ENCODE results near the gene CDHR1.
A peak's percentile ranks its signal among the peaks of the same experiment; 100 is the strongest.
"Not testable (repeated sequence)": the region's sequence is repeated elsewhere in the genome, so short reads cannot be mapped to it uniquely, and the experiment has no call there.

The CDHR1 gene

GRCh38 chr10:84175436-84175835, 18.9 kb upstream of the CDHR1 start:
- DNase-seq = no peak

- no peak for DNase-seq
These were observed 18.0 kb upstream of the CDHR1 start for GRCh38 chr10:84176351-84176750.

GRCh38 chr10:84176836-84177474, 17.4 kb upstream of the CDHR1 start:
- no peak for DNase-seq

GRCh38 chr10:84177541-84178141, 16.7 kb upstream of the CDHR1 start:
- no peak for DNase-seq

GRCh38 chr10:84178160-84178609, 16.2 kb upstream of the CDHR1 start:
- DNase-seq = no peak

GRCh38 chr10:84179059-84179710, 15.2 kb upstream of the CDHR1 start:
- DNase-seq = peak; percentile 55

- DNase-seq = not testable (repeated sequence)
These were observed 14.0 kb upstream of the CDHR1 start for GRCh38 chr10:84180386-84180785.

- no peak for DNase-seq
These were observed 12.7 kb upstream of the CDHR1 start for GRCh38 chr10:84181631-84182030.

GRCh38 chr10:84184517-84184916, 9.8 kb upstream of the CDHR1 start:
- DNase-seq = no peak

- peak; percentile 36 for DNase-seq
These were observed 8.7 kb upstream of the CDHR1 start for GRCh38 chr10:84185526-84186175.

- DNase-seq = no peak
These were observed 5.5 kb upstream of the CDHR1 start for GRCh38 chr10:84188815-84189214.

- DNase-seq = no peak
These were observed 3.7 kb upstream of the CDHR1 start for GRCh38 chr10:84190621-84191020.

- DNase-seq = no peak
These were observed 3.2 kb upstream of the CDHR1 start for GRCh38 chr10:84191106-84191505.

- no peak for DNase-seq
These were observed 1.0 kb upstream of the CDHR1 start for GRCh38 chr10:84193327-84193726.

GRCh38 chr10:84193846-84194423, 402 bp upstream of the CDHR1 start:
- DNase-seq = peak; percentile 64

GRCh38 chr10:84195044-84195830, 900 bp downstream of the CDHR1 start:
- no peak for DNase-seq

GRCh38 chr10:84196083-84196482, 1.7 kb downstream of the CDHR1 start:
- no peak for DNase-seq

- DNase-seq = no peak
These were observed 2.6 kb downstream of the CDHR1 start for GRCh38 chr10:84196941-84197340.

GRCh38 chr10:84197643-84198042, 3.3 kb downstream of the CDHR1 start:
- no peak for DNase-seq

GRCh38 chr10:84198206-84198915, 4.0 kb downstream of the CDHR1 start:
- no peak for DNase-seq

- no peak for DNase-seq
These were observed 6.4 kb downstream of the CDHR1 start for GRCh38 chr10:84200537-84201243.

All from retina (tissue), 1 donor.